Lung (tissue), 12 donors: ENCODE measurements around the gene ADAMTS3. TPM values are rescaled to one million over a fixed set of nuclear protein-coding genes. Genes with fewer than 3 reads are reported as not detected.

Experiments used
- ATAC-seq: fragments of 200-7000 bp; cut with Tn5 transposase; one replicate; pipeline ENCODE4 v1.9.1; 2020; ENCODE audit warnings: moderate number of reproducible peaks; ENCODE audit not compliant: insufficient read depth, low FRiP score
- DNase-seq, 3 donors: peaks; one replicate each; pipeline ENCODE4 v3.0.0-alpha.2; 2013 to 2017
- H3K27ac ChIP-seq, 2 donors: one replicate each; pipeline ENCODE4 v1.5.1; 2013; ENCODE audit warnings: mild to moderate bottlenecking in 2 of 2, moderate library complexity in 2 of 2, control low read depth in 1 of 2, inconsistent platforms in 1 of 2, low read depth in 1 of 2, low read length in 1 of 2
- H3K27me3 ChIP-seq, 3 donors: one replicate each; pipeline ENCODE4 v1.5.1; 2013; ENCODE audit warnings: low read length in 2 of 3; ENCODE audit not compliant: control insufficient read depth in 3 of 3, insufficient read depth in 3 of 3
- H3K36me3 ChIP-seq, 4 donors: one replicate each; pipeline ENCODE4 v1.5.1; 2013; ENCODE audit warnings: low read length in 4 of 4, mild to moderate bottlenecking in 1 of 4, moderate library complexity in 1 of 4; ENCODE audit not compliant: control insufficient read depth in 4 of 4, insufficient read depth in 4 of 4
- H3K4me1 ChIP-seq, 5 donors: one replicate each; pipeline ENCODE4 v1.5.1; 2013; ENCODE audit warnings: low read length in 5 of 5, mild to moderate bottlenecking in 2 of 5, moderate library complexity in 1 of 5; ENCODE audit not compliant: control insufficient read depth in 5 of 5, insufficient read depth in 5 of 5
- H3K4me3 ChIP-seq: one replicate; pipeline ENCODE4 v1.5.1; 2013; ENCODE audit warnings: mild to moderate bottlenecking, control low read depth, moderate library complexity
- H3K9ac ChIP-seq, 2 donors: one replicate each; pipeline ENCODE4 v1.5.1; 2013; ENCODE audit warnings: low read length in 2 of 2, control low read depth in 1 of 2; ENCODE audit not compliant: insufficient read depth in 1 of 2
- H3K9me3 ChIP-seq, 4 donors: one replicate each; pipeline ENCODE4 v1.5.1; 2013; ENCODE audit warnings: low read length in 3 of 4, mild to moderate bottlenecking in 1 of 4, moderate library complexity in 1 of 4; ENCODE audit not compliant: control insufficient read depth in 4 of 4, insufficient read depth in 3 of 4
- CTCF ChIP-seq: IDR thresholded peaks from 2 replicates; pipeline ENCODE4 v1.5.1; 2012; ENCODE audit warnings: mild to moderate bottlenecking; ENCODE audit errors: control extremely low read depth, extremely low read depth
- WGBS, 2 donors: extraction: QIAGEN DNeasy Blood & Tissue Kit; methylation state at CpG; one replicate each; pipeline ENCODE4 v1.1.7; 2013; 5-methylcytosine and 5-hydroxymethylcytosine counted together
- polyA plus RNA-seq, 2 donors: library from polyadenylated mRNA; stranded (reverse); fragments of 200-250 nt; gene quantifications; one replicate each; pipeline ENCODE4 v1.2.1, GENCODE V29; 2013
- total RNA-seq, 2 donors: library from RNA; depleted of rRNA in 1 of 2; stranded (reverse); fragments of >200 nt in 1 of 2; gene quantifications; one replicate each; pipeline ENCODE4 v1.2.1, GENCODE V29; 2014 to 2021
- donor health status: control.
- donor health status: control.
- donor health status: Bipolar disorder and iron deficiency.
- donor health status: healthy.
- donor health status: DM: yes; HTN: yes; CAD: no.

Gene ADAMTS3
- total and polyA plus RNA-seq, 4 donors: 1.1 to 12.9 (median 2.1) TPM

DNA sequence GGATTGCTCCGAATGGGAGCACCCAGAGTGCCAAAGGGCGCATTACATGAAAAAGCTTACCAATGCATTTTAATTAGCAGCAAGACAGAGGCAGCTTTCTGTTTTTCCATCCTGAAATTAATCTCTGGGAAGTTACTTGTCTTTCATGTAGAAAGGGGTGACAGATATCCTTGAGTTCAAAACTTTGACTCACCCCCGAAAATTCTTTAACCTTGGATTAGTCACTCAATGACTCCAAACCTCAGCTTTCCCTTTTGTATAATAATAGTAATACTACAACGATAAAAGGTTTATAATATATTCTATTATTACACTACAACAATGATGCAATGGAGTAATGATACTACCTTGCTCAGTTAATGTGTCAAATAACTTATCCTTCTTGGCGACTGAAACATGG is 126.3 kb downstream of the ADAMTS3 start:
- H3K9me3 ChIP-seq: no peaks in the 10 kb centered on the region
- 93 to 94% methylated on average over 5 of the region's 5 CpGs for WGBS, 2 donors

DNA sequence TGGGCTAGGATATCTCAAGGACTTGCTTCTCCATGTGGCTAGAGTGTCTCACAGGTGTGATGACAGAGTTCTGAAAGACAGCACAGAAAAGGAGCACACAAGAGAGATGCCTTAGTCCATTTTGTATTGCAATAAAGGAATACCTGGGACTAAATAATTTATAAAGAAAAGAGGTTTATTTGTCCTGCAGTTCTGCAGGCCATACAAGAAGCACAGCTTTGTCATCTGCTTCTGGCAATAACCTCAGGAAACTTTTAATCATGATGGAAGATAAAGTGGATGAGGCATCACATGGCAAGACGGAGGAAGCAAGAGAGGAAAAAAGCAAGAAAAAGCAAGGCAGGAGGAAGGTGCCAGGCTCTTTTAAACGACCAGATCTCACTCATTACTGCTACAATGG is 126.9 kb downstream of the ADAMTS3 start:
- Histone ChIP-seq H3K9me3 (no peaks in the 10 kb centered on the region), H3K27me3 (no peaks in the 10 kb centered on the region), H3K4me1 (no peaks in the 10 kb centered on the region), H3K36me3 (no peaks in the 10 kb centered on the region), H3K9ac (no peak overlapping the region), H3K27ac (no peak overlapping the region), H3K4me3 (no peak overlapping the region)
- ATAC-seq (no peak), DNase-seq (no peak)
- WGBS, 2 donors: 61 to 72% methylated on average over 2 of the region's 2 CpGs
- no peak for TF ChIP-seq CTCF

More for the DNA sequence above, 126.3 kb downstream of the ADAMTS3 start:
- H3K4me1 ChIP-seq: no peaks in the 10 kb centered on the region
- TF ChIP-seq CTCF: no peak
- H3K27ac ChIP-seq: no peak overlapping the region
- no peak overlapping the region for H3K9ac ChIP-seq
- H3K27me3 ChIP-seq: no peaks in the 10 kb centered on the region
- no peak overlapping the region for H3K4me3 ChIP-seq
- ATAC-seq (no peak), DNase-seq (no peak)
- no peaks in the 10 kb centered on the region for H3K36me3 ChIP-seq

- Histone ChIP-seq H3K4me1 (no peaks in the 10 kb centered on the region), H3K4me3 (no peak overlapping the region), H3K27ac (no peak overlapping the region), H3K9me3 (no peaks in the 10 kb centered on the region), H3K27me3 (no peaks in the 10 kb centered on the region), H3K36me3 (no peaks in the 10 kb centered on the region), H3K9ac (no peak overlapping the region)
- no peak for ATAC-seq
- no peak for TF ChIP-seq CTCF
- 73 to 85% methylated on average over 1 of the region's 1 CpG for WGBS, 2 donors
- peak in 2 of 3 donors; percentile 5 to 38 for DNase-seq
These were observed 128.6 kb downstream of the ADAMTS3 start for GRCh38 chr4:72440386-72440785.

- no peak for TF ChIP-seq CTCF
These were observed 136.0 kb downstream of the ADAMTS3 start for GRCh38 chr4:72432975-72433374.

More at GRCh38 chr4:72432975-72433374, 136.0 kb downstream of the ADAMTS3 start:
- Histone ChIP-seq H3K27ac (no peak overlapping the region), H3K9ac (no peak overlapping the region), H3K9me3 (no peaks in the 10 kb centered on the region), H3K4me1 (peaks cover 0 to 2% (median 0%) of the 10 kb centered on the region in 5 donors), H3K27me3 (no peaks in the 10 kb centered on the region), H3K4me3 (no peak overlapping the region), H3K36me3 (no peaks in the 10 kb centered on the region)
- DNase-seq (no peak), ATAC-seq (no peak)
- WGBS, 2 donors: 88 to 90% methylated on average over 2 of the region's 2 CpGs
